Hepatocyte (in vitro differentiated cells): ENCODE data around the gene ORM1.

Source experiments
- CTCF ChIP-seq: fragments of 200-600 bp; sonication (generic); IDR thresholded peaks from 2 replicates; pipeline ENCODE4 v1.5.1; 2016; ENCODE audit warnings: antibody characterized with exemption, mild to moderate bottlenecking; ENCODE audit not compliant: poor library complexity
- EZH2 ChIP-seq: fragments of 200-600 bp; sonication (generic); IDR thresholded peaks from 2 replicates; pipeline ENCODE4 v1.6.1; 2016; ENCODE audit warnings: antibody characterized with exemption, mild to moderate bottlenecking, borderline replicate concordance
- EZH2phosphoT487 ChIP-seq: fragments of 200-600 bp; sonication (generic); IDR thresholded peaks from one replicate; pipeline ENCODE4 v1.6.1; 2018; ENCODE audit warnings: antibody characterized with exemption, mild to moderate bottlenecking, low read depth, moderate library complexity; ENCODE audit not compliant: unreplicated experiment, severe bottlenecking

- TF ChIP-seq CTCF = no peak
- TF ChIP-seq EZH2 = no peak
- no peak for TF ChIP-seq EZH2phosphoT487
Observed at GRCh38 chr9:114280636-114281472, 42.0 kb upstream of the ORM1 start.
